CD14-positive monocyte (primary cell): ENCODE results near the gene RELN. TPM values are rescaled to one million over a fixed set of nuclear protein-coding genes. Genes with fewer than 3 reads are reported as not detected.

Source experiments
- DNase-seq, 3 donors: peaks; one replicate each; pipeline ENCODE4 v3.0.0-alpha.2; 2011 to 2022
- H2AFZ ChIP-seq: 2 replicates; pipeline ENCODE4 v1.6.0; 2012; ENCODE audit warnings: mild to moderate bottlenecking, low read depth, low read length, inconsistent platforms; ENCODE audit not compliant: insufficient read depth, poor library complexity, severe bottlenecking
- H3K27ac ChIP-seq, 2 donors: 1 replicate in 1 of 2; 2 replicates in 1 of 2; pipeline ENCODE4 v1.5.1; 2012 to 2013; ENCODE audit warnings: low read length in 2 of 2, control low read depth in 1 of 2, inconsistent platforms in 1 of 2, low read depth in 1 of 2, mild to moderate bottlenecking in 1 of 2
- H3K27me3 ChIP-seq, 2 donors: one replicate each; pipeline versions ENCODE4 v1.6.0 to v1.6.1; 2011 to 2013; ENCODE audit warnings: low read length in 2 of 2; ENCODE audit not compliant: control insufficient read depth in 2 of 2, insufficient read depth in 2 of 2
- H3K36me3 ChIP-seq, 2 donors: replicated peaks in 1 of 2; 1 replicate in 1 of 2; 2 replicates in 1 of 2; pipeline versions ENCODE4 v1.5.1 to v1.6.1; 2012 to 2013; ENCODE audit warnings: low read length in 2 of 2, control low read depth in 1 of 2, inconsistent platforms in 1 of 2, mild to moderate bottlenecking in 1 of 2; ENCODE audit not compliant: insufficient read depth in 2 of 2, control insufficient read depth in 1 of 2
- H3K4me1 ChIP-seq, 2 donors: 1 replicate in 1 of 2; 2 replicates in 1 of 2; pipeline versions ENCODE4 v1.5.1 to v1.6.1; 2012 to 2013; ENCODE audit warnings: low read length in 2 of 2, control low read depth in 1 of 2, inconsistent platforms in 1 of 2, mild to moderate bottlenecking in 1 of 2, moderate library complexity in 1 of 2; ENCODE audit not compliant: insufficient read depth in 2 of 2, control insufficient read depth in 1 of 2
- H3K4me2 ChIP-seq: replicated peaks from 2 replicates; pipeline ENCODE3; 2012; ENCODE audit warnings: low read length, moderate library complexity, mild to moderate bottlenecking; ENCODE audit not compliant: poor library complexity, severe bottlenecking; ENCODE audit errors: extremely low read depth
- H3K4me3 ChIP-seq, 3 experiments: fragments of 200-600 bp in 1 of 3; sonication (generic) in 1 of 3; replicated peaks in 1 of 3; 1 replicate in 2 of 3; 2 replicates in 1 of 3; pipeline ENCODE4 v1.5.1; 2011 to 2013; ENCODE audit warnings: low read length in 3 of 3, mild to moderate bottlenecking in 3 of 3, control low read depth in 2 of 3, low read depth in 2 of 3, inconsistent platforms in 1 of 3, moderate library complexity in 1 of 3
- H3K79me2 ChIP-seq: 2 replicates; pipeline ENCODE4 v1.6.0; 2012; ENCODE audit warnings: mild to moderate bottlenecking, control low read depth, inconsistent platforms, low read length, moderate library complexity; ENCODE audit not compliant: insufficient read depth
- H3K9ac ChIP-seq: 2 replicates; pipeline ENCODE4 v1.6.0; 2017; ENCODE audit warnings: low read length, mild to moderate bottlenecking; ENCODE audit not compliant: insufficient read depth, poor library complexity, severe bottlenecking
- H3K9me3 ChIP-seq, 2 donors: replicated peaks in 1 of 2; 1 replicate in 1 of 2; 2 replicates in 1 of 2; pipeline versions ENCODE4 v1.5.1 to v1.6.1; 2012 to 2013; ENCODE audit warnings: low read length in 2 of 2, control low read depth in 1 of 2; ENCODE audit not compliant: control insufficient read depth in 1 of 2, insufficient read depth in 1 of 2
- H4K20me1 ChIP-seq: 2 replicates; pipeline ENCODE4 v1.6.0; 2012; ENCODE audit warnings: mild to moderate bottlenecking, low read length, control low read depth, moderate library complexity; ENCODE audit not compliant: insufficient read depth
- H3K27ac Mint-ChIP-seq, 7 donors: one replicate each; pipeline ENCODE4 v1.8.0; 2020; ENCODE audit warnings: mild to moderate bottlenecking in 7 of 7, mixed read lengths in 7 of 7, moderate library complexity in 6 of 7, inconsistent platforms in 2 of 7
- H3K27me3 Mint-ChIP-seq, 3 donors: one replicate each; pipeline ENCODE4 v1.8.0; 2021 to 2022; ENCODE audit warnings: low read depth in 3 of 3, mild to moderate bottlenecking in 3 of 3, mixed read lengths in 3 of 3, moderate library complexity in 3 of 3, inconsistent platforms in 1 of 3
- H3K36me3 Mint-ChIP-seq, 2 donors: one replicate each; pipeline ENCODE4 v1.8.0; 2020; ENCODE audit warnings: mixed read lengths in 2 of 2, inconsistent platforms in 1 of 2, mild to moderate bottlenecking in 1 of 2
- H3K4me1 Mint-ChIP-seq: one replicate; pipeline ENCODE4 v1.8.0; 2020; ENCODE audit warnings: mild to moderate bottlenecking, mixed read lengths
- H3K4me3 Mint-ChIP-seq, 2 donors: one replicate each; pipeline ENCODE4 v1.8.0; 2020; ENCODE audit warnings: mild to moderate bottlenecking in 2 of 2, mixed read lengths in 2 of 2, moderate library complexity in 1 of 2
- H3K9me3 Mint-ChIP-seq, 7 donors: one replicate each; pipeline ENCODE4 v1.8.0; 2020 to 2022; ENCODE audit warnings: mixed read lengths in 7 of 7, mild to moderate bottlenecking in 6 of 7, moderate library complexity in 6 of 7, inconsistent platforms in 2 of 7
- CTCF ChIP-seq: fragments of 200-600 bp; IDR thresholded peaks from one replicate; pipeline ENCODE4 v1.8.0; 2022; ENCODE audit warnings: antibody characterized with exemption, mild to moderate bottlenecking
- WGBS: methylation state at CpG from one replicate; pipeline ENCODE4 v1.1.5; 2013; ENCODE audit warnings: missing lambda C conversion rate; ENCODE audit not compliant: insufficient coverage; 5-methylcytosine and 5-hydroxymethylcytosine counted together
- intact Hi-C, 2 donors: fragments of 100-400 bp; cut with micrococcal nuclease; formaldehyde crosslinking; loops; one replicate each; pipeline versions ENCODE4 v1.15.0 to v1.15.1; 2023
- polyA plus RNA-seq, 3 donors: library from polyadenylated mRNA; depleted of rRNA in 1 of 3; unstranded in 2 of 3; stranded (reverse) in 1 of 3; fragments of 300-500 nt in 2 of 3; fragments of >200 nt in 1 of 3; fragmentation: Illumina TruSeq in 2 of 3; gene quantifications; 1 replicate in 2 of 3; 2 replicates in 1 of 3; pipeline ENCODE4 v1.2.3, GENCODE V29; 2012 to 2021

The RELN gene
- polyA plus RNA-seq, 3 donors, result not detected

GRCh38 chr7:104011829-104012228, 22.4 kb upstream of the RELN start:
- no peak overlapping the region for H3K4me3 Mint-ChIP-seq

DNA sequence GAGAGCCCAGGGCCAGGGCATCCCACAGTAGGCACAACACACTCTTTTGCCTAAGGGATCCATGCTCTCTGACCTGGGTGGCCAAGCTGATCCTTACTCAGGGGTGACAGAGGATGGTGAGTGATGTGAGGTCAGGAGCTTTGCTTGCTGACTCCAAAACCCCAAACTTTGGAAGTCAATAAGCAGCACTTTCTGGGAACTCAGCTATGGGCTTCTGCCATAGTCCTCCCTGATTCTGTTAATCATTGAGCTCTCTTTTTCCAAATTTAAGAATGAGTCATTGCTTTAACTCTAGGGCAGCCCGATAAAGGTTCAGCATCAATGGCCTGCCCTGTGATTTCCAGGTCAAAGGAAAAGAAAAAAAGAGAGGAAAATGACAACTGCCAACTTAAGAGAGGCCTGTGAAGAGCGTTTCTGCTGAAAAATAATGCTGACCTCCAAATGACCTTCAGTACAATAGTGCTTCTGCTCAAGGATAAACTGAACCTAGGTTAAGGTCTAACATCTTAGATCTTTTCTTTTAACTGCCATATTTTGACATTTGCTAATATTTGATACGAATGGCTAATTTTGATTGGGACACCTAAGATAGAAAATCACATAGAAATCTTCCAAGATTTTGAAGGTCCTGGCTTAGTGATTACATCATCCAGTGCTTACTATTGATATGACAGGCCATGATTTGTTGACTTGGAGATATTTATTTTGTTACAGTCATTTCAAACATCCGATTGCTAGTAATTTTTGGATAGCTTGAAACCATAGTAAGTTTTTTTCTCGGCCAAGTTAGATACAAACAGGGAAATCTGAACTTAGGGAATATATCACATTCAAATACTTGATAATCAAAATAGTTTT, 20.8 kb upstream of the RELN start:
- DNase-seq, result no peak
- no peaks in the 10 kb centered on the region for H3K27me3 ChIP-seq
- H3K4me1 ChIP-seq, result no peaks in the 10 kb centered on the region
- H3K27ac Mint-ChIP-seq, result no peak overlapping the region
- peaks cover 0 to 2% (median 0%) of the 10 kb centered on the region in 7 donors for H3K9me3 Mint-ChIP-seq
- no peaks in the 10 kb centered on the region for H3K79me2 ChIP-seq
- no peak overlapping the region for H3K4me3 Mint-ChIP-seq
- no peaks in the 10 kb centered on the region for H3K36me3 ChIP-seq
- H3K27ac ChIP-seq, result no peak overlapping the region
- peaks cover 0 to 3% (median 2%) of the 10 kb centered on the region in 3 donors for H3K27me3 Mint-ChIP-seq
- intact Hi-C loops, result no loop called here
- H3K36me3 Mint-ChIP-seq, result no peaks in the 10 kb centered on the region
- no peak overlapping the region for H3K4me2 ChIP-seq
- no peaks in the 10 kb centered on the region for H4K20me1 ChIP-seq
- no peak overlapping the region for H2AFZ ChIP-seq
- H3K4me1 Mint-ChIP-seq, result no peaks in the 10 kb centered on the region
- 100% methylated on average over 1 of the region's 5 CpGs for WGBS
- H3K9ac ChIP-seq, result no peak overlapping the region
- no peaks in the 10 kb centered on the region for H3K9me3 ChIP-seq
- H3K4me3 ChIP-seq, result no peak overlapping the region
- TF ChIP-seq CTCF, result no peak

More at GRCh38 chr7:104011829-104012228, 22.4 kb upstream of the RELN start:
- Histone ChIP-seq H3K79me2 (no peaks in the 10 kb centered on the region), H3K4me2 (no peak overlapping the region), H2AFZ (no peak overlapping the region), H3K27ac (no peak overlapping the region), H3K9ac (no peak overlapping the region), H3K27me3 (no peaks in the 10 kb centered on the region), H3K36me3 (no peaks in the 10 kb centered on the region), H3K4me1 (no peaks in the 10 kb centered on the region), H3K9me3 (no peaks in the 10 kb centered on the region), H4K20me1 (no peaks in the 10 kb centered on the region), H3K4me3 (no peak overlapping the region)
- WGBS, result 100% methylated on average over 1 of the region's 2 CpGs
- no peak for TF ChIP-seq CTCF
- Mint-ChIP-seq H3K27me3 (peaks cover 0 to 3% (median 2%) of the 10 kb centered on the region in 3 donors), H3K9me3 (peaks cover 0 to 2% (median 0%) of the 10 kb centered on the region in 7 donors), H3K27ac (no peak overlapping the region), H3K36me3 (no peaks in the 10 kb centered on the region), H3K4me1 (no peaks in the 10 kb centered on the region)
- no peak for DNase-seq
- intact Hi-C loops, result no loop called here
